Smooth muscle cell (in vitro differentiated cells): Measurements from ENCODE around the gene TRABD. TPM values are rescaled to one million over a fixed set of nuclear protein-coding genes. Genes with fewer than 3 reads are reported as not detected.

Experiments
- DNase-seq: peaks from one replicate; lab custom pipeline; 2025; ENCODE audit not compliant: unreplicated experiment; lab: John Stamatoyannopoulos, UW
- H2AFZ ChIP-seq: fragments of 200-600 bp; sonication (generic); 2 replicates; pipeline ENCODE4 v1.6.0; 2016; ENCODE audit warnings: antibody characterized with exemption, low read depth, mild to moderate bottlenecking
- H3F3A ChIP-seq: fragments of 200-600 bp; sonication (generic); 2 replicates; pipeline ENCODE4 v1.6.0; 2017; ENCODE audit warnings: antibody characterized with exemption, low read depth
- H3K27ac ChIP-seq: fragments of 200-600 bp; sonication (generic); 2 replicates; pipeline ENCODE4 v1.5.1; 2016; ENCODE audit warnings: low read depth, mild to moderate bottlenecking
- H3K27me3 ChIP-seq: fragments of 200-600 bp; sonication (generic); 2 replicates; pipeline ENCODE4 v1.6.1; 2016; ENCODE audit warnings: low read depth, mild to moderate bottlenecking
- H3K36me3 ChIP-seq: fragments of 200-600 bp; sonication (generic); 2 replicates; pipeline ENCODE4 v1.5.1; 2016; ENCODE audit warnings: low read depth
- H3K4me1 ChIP-seq: fragments of 200-600 bp; sonication (generic); 2 replicates; pipeline ENCODE4 v1.5.1; 2016; ENCODE audit warnings: low read depth
- H3K4me2 ChIP-seq: fragments of 200-600 bp; sonication (generic); 2 replicates; pipeline ENCODE4 v1.6.0; 2016; ENCODE audit warnings: mild to moderate bottlenecking
- H3K4me3 ChIP-seq: fragments of 200-600 bp; sonication (generic); 2 replicates; pipeline ENCODE4 v1.5.1; 2016; ENCODE audit warnings: mild to moderate bottlenecking
- H3K79me2 ChIP-seq: fragments of 200-600 bp; sonication (generic); 2 replicates; pipeline ENCODE4 v1.6.0; 2016; ENCODE audit warnings: low read depth, mild to moderate bottlenecking
- H3K9ac ChIP-seq: fragments of 200-600 bp; sonication (generic); 2 replicates; pipeline ENCODE4 v1.6.0; 2016; ENCODE audit warnings: low read depth
- H3K9me3 ChIP-seq: fragments of 200-600 bp; sonication (generic); replicated peaks from 2 replicates; pipeline ENCODE4 v1.5.1; 2016; ENCODE audit warnings: low read depth
- H4K20me1 ChIP-seq: fragments of 200-600 bp; sonication (generic); 2 replicates; pipeline ENCODE4 v1.6.0; 2016; ENCODE audit warnings: low read depth
- CTCF ChIP-seq: fragments of 200-600 bp; sonication (generic); IDR thresholded peaks from 2 replicates; pipeline ENCODE4 v1.5.1; 2017; ENCODE audit warnings: borderline replicate concordance, mild to moderate bottlenecking, antibody characterized with exemption; ENCODE audit not compliant: insufficient read depth, poor library complexity, severe bottlenecking
- WGBS: methylation state at CpG from one replicate; pipeline ENCODE4 v1.1.7; 2016; ENCODE audit warnings: low lambda C conversion rate; 5-methylcytosine and 5-hydroxymethylcytosine counted together
- polyA plus RNA-seq: library from polyadenylated mRNA; unstranded; fragments of >200 nt; fragmentation: Nextera tagmentation; extraction: Ambion mirVana; gene quantifications from 2 replicates; pipeline ENCODE4 v1.2.1, GENCODE V29; 2016
- total RNA-seq: library from RNA; depleted of rRNA; stranded (reverse); fragments of >200 nt; gene quantifications from 2 replicates; pipeline ENCODE4 v1.2.3, GENCODE V29; 2014

The TRABD gene
- total and polyA plus RNA-seq, 2 experiments from 2014 or later: 17.8 to 58.5 TPM

- H4K20me1 ChIP-seq: no peaks in the 10 kb centered on the region
- no peak overlapping the region for H3K9ac ChIP-seq
- no peak overlapping the region for H3K4me2 ChIP-seq
- no peak for DNase-seq
- H3K27me3 ChIP-seq: no peaks in the 10 kb centered on the region
- no peak overlapping the region for H3K4me3 ChIP-seq
- no peaks in the 10 kb centered on the region for H3K36me3 ChIP-seq
- no peaks in the 10 kb centered on the region for H3F3A ChIP-seq
- no peaks in the 10 kb centered on the region for H3K79me2 ChIP-seq
- no peaks in the 10 kb centered on the region for H3K4me1 ChIP-seq
- no peak overlapping the region for H3K27ac ChIP-seq
- no peak for TF ChIP-seq CTCF
- H3K9me3 ChIP-seq: no peaks in the 10 kb centered on the region
- 95% methylated on average over 26 of the region's 26 CpGs for WGBS
- H2AFZ ChIP-seq: no peak overlapping the region
These were observed 12.3 kb upstream of the TRABD start for GRCh38 chr22:50173311-50173982.

- Histone ChIP-seq H3K4me2 (no peak overlapping the region), H3K9ac (no peak overlapping the region), H3K79me2 (no peaks in the 10 kb centered on the region), H3K4me1 (no peaks in the 10 kb centered on the region), H3K27ac (no peak overlapping the region), H3K9me3 (no peaks in the 10 kb centered on the region), H3F3A (no peaks in the 10 kb centered on the region), H4K20me1 (no peaks in the 10 kb centered on the region), H3K36me3 (no peaks in the 10 kb centered on the region), H3K27me3 (no peaks in the 10 kb centered on the region), H3K4me3 (no peak overlapping the region), H2AFZ (no peak overlapping the region)
- no peak for DNase-seq
- TF ChIP-seq CTCF: no peak
- WGBS: 97% methylated on average over 3 of the region's 6 CpGs
These were observed 11.7 kb upstream of the TRABD start for GRCh38 chr22:50173983-50174355.

GRCh38 chr22:50174382-50175190 is 11.1 kb upstream of the TRABD start:
- H3K79me2 ChIP-seq: no peaks in the 10 kb centered on the region
- TF ChIP-seq CTCF: no peak
- H3K4me3 ChIP-seq: no peak overlapping the region
- H2AFZ ChIP-seq: no peak overlapping the region
- H4K20me1 ChIP-seq: no peaks in the 10 kb centered on the region
- no peaks in the 10 kb centered on the region for H3F3A ChIP-seq
- no peak overlapping the region for H3K4me2 ChIP-seq
- no peaks in the 10 kb centered on the region for H3K9me3 ChIP-seq
- H3K9ac ChIP-seq: no peak overlapping the region
- no peaks in the 10 kb centered on the region for H3K27me3 ChIP-seq
- no peaks in the 10 kb centered on the region for H3K36me3 ChIP-seq
- no peak overlapping the region for H3K27ac ChIP-seq
- WGBS: 95% methylated on average over 17 of the region's 27 CpGs
- no peaks in the 10 kb centered on the region for H3K4me1 ChIP-seq
- no peak for DNase-seq

GRCh38 chr22:50175191-50175461 is 10.6 kb upstream of the TRABD start:
- H3K79me2 ChIP-seq: no peaks in the 10 kb centered on the region
- H2AFZ ChIP-seq: no peak overlapping the region
- no peaks in the 10 kb centered on the region for H4K20me1 ChIP-seq
- H3K27ac ChIP-seq: no peak overlapping the region
- no peak overlapping the region for H3K4me3 ChIP-seq
- H3F3A ChIP-seq: no peaks in the 10 kb centered on the region
- WGBS: 100% methylated on average over 3 of the region's 6 CpGs
- no peak for DNase-seq
- H3K4me1 ChIP-seq: no peaks in the 10 kb centered on the region
- no peaks in the 10 kb centered on the region for H3K27me3 ChIP-seq
- no peaks in the 10 kb centered on the region for H3K36me3 ChIP-seq
- no peak overlapping the region for H3K4me2 ChIP-seq
- TF ChIP-seq CTCF: no peak
- H3K9me3 ChIP-seq: no peaks in the 10 kb centered on the region
- no peak overlapping the region for H3K9ac ChIP-seq
